WERI-Rb-1 (cell line): ENCODE results near the gene TSPEAR.
"Not testable (repeated sequence)": the region's sequence is repeated elsewhere in the genome, so short reads cannot be mapped to it uniquely, and the experiment has no call there.

Source experiments
- DNase-seq: peaks from one replicate; pipeline ENCODE4 v3.0.0-alpha.2; 2020
- H3K27ac ChIP-seq: fragments of 250-450 bp; sonication (Bioruptor Pico); 2 replicates; pipeline ENCODE4 v1.5.1; 2020; ENCODE audit warnings: mild to moderate bottlenecking, moderate library complexity
- H3K27me3 ChIP-seq: fragments of 250-450 bp; sonication (Bioruptor Pico); 2 replicates; pipeline ENCODE4 v1.5.1; 2021; ENCODE audit warnings: mild to moderate bottlenecking, low read depth, moderate library complexity; ENCODE audit not compliant: insufficient read depth, severe bottlenecking
- H3K36me3 ChIP-seq: fragments of 250-450 bp; sonication (Bioruptor Pico); 2 replicates; pipeline ENCODE4 v1.5.1; 2020; ENCODE audit warnings: mild to moderate bottlenecking, moderate library complexity
- H3K4me3 ChIP-seq: 2 replicates; pipeline ENCODE4 v1.5.1; 2011; ENCODE audit warnings: low read depth, mild to moderate bottlenecking, control low read depth, low read length
- H3K9me3 ChIP-seq: fragments of 250-450 bp; sonication (Bioruptor Pico); 2 replicates; pipeline ENCODE4 v1.5.1; 2021; ENCODE audit warnings: mild to moderate bottlenecking, moderate library complexity; ENCODE audit not compliant: severe bottlenecking
- TF ChIP-seq, protein P1 (sequence below): IDR thresholded peaks from 2 replicates; pipeline ENCODE4 v1.5.1; 2011; ENCODE audit warnings: low read depth, mild to moderate bottlenecking, control low read depth, inconsistent platforms, low read length

The TSPEAR gene

DNA sequence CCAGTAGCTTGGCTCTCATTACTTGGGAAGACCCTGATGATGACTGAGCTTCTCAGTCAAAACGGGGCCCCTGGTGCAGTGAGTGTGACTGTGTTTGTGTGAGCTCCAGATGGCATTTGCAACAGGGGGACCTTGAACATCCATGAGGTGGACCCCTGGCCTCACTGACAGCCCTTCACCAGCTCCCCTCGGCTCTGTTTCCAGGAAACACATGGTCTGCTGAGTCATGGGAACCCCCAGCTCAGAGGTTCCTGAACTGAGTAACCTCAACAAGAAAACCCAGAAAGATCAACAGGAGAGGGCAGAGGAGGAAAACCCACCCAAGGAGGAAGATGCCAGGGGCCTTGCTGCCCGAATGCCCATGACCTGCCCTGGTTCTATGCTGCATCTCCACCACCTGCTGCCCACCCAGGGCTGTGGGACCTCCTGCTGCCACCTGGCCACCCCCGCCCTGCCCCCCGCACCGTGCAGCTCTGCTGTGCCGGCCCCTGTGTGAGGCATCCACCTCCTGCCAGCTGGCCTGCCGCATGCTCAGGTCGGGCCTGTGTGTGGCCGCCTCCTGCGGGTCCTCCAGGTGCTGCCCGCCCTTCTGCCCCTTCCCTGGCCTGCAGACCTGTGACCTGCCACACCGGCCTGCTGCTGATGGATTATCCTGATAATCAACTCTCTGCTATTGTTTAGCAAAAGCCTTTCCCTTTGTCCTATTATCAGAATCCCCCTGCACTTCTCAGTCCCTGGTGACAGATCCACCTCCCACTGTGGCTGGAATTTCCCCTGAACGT is 25.2 kb downstream of the TSPEAR start:
- no peaks in the 10 kb centered on the region for H3K27me3 ChIP-seq
- DNase-seq: peak; percentile 80
- H3K36me3 ChIP-seq: no peaks in the 10 kb centered on the region
- peak overlapping the region; percentile 37 for H3K27ac ChIP-seq
- H3K4me3 ChIP-seq: no peak overlapping the region
- H3K9me3 ChIP-seq: no peaks in the 10 kb centered on the region
- TF ChIP-seq, protein P1, sequence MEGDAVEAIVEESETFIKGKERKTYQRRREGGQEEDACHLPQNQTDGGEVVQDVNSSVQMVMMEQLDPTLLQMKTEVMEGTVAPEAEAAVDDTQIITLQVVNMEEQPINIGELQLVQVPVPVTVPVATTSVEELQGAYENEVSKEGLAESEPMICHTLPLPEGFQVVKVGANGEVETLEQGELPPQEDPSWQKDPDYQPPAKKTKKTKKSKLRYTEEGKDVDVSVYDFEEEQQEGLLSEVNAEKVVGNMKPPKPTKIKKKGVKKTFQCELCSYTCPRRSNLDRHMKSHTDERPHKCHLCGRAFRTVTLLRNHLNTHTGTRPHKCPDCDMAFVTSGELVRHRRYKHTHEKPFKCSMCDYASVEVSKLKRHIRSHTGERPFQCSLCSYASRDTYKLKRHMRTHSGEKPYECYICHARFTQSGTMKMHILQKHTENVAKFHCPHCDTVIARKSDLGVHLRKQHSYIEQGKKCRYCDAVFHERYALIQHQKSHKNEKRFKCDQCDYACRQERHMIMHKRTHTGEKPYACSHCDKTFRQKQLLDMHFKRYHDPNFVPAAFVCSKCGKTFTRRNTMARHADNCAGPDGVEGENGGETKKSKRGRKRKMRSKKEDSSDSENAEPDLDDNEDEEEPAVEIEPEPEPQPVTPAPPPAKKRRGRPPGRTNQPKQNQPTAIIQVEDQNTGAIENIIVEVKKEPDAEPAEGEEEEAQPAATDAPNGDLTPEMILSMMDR: peak; percentile 48

DNA sequence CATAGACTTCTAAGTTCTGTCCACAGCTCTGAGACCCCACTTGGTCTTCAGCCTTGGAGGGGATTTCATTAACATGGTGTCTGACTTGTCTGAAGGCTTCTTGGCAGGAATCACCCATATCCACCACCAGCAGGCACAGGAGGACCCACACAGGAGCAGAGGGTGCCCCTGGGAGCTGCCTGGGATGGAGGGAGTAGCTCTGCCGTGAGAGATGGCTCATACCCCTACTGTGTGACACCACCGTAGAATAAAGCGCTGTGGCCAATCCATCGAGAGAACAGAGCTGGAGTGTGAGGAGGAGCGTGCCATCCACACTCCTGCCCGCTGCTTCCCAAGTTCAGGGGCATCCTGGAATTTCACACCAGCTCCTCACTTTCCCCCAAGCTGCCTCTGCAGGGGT is 26.3 kb downstream of the TSPEAR start:
- not testable (repeated sequence) for H3K36me3 ChIP-seq, H3K27me3 ChIP-seq, DNase-seq, H3K27ac ChIP-seq, H3K4me3 ChIP-seq, H3K9me3 ChIP-seq

DNA sequence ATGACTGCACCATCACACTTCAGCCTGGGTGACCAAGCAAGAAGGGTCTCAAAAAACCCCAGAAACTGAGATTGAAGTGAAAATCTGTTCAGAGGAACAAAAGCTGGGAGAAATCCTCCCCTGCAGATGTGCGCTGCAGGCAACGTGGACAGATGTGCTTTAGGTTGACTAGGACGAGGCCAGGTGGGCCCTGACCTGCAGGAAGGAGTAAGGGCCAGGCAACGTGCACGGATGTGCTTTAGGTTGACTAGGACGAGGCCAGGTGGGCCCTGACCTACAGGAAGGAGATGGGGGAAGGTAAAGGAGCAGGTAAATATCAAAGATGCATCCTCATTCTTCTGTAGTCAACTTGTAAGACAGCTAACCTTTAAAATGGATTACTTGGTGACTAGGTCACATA is 26.9 kb downstream of the TSPEAR start:
- Histone ChIP-seq H3K4me3 (no peak overlapping the region), H3K27me3 (no peaks in the 10 kb centered on the region), H3K36me3 (no peaks in the 10 kb centered on the region), H3K27ac (no peak overlapping the region), H3K9me3 (no peaks in the 10 kb centered on the region)
- DNase-seq: no peak
- TF ChIP-seq, protein P1: no peak

DNA sequence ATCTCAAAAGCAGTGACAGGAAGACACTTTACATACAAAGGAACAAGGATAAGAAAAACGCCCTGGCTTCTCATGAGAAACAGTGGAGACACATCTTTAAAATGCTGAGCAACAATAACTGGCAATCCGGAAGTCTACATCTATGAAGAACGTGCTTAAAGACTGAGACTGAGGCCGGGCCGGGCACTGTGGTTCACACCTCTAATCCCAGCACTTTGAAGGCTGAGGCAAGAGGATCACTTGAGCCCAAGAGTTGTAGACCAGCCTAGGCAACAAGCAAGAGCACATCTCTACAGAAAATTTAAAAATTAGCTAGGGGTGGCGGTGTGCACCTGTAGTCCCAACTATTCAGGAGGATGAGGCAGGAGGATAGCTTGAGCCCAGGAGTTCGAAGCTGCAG is 27.3 kb downstream of the TSPEAR start:
- Histone ChIP-seq H3K9me3 (no peaks in the 10 kb centered on the region), H3K4me3 (no peak overlapping the region), H3K27me3 (no peaks in the 10 kb centered on the region), H3K36me3 (no peaks in the 10 kb centered on the region), H3K27ac (no peak overlapping the region)
- TF ChIP-seq, protein P1: no peak
- DNase-seq: no peak

DNA sequence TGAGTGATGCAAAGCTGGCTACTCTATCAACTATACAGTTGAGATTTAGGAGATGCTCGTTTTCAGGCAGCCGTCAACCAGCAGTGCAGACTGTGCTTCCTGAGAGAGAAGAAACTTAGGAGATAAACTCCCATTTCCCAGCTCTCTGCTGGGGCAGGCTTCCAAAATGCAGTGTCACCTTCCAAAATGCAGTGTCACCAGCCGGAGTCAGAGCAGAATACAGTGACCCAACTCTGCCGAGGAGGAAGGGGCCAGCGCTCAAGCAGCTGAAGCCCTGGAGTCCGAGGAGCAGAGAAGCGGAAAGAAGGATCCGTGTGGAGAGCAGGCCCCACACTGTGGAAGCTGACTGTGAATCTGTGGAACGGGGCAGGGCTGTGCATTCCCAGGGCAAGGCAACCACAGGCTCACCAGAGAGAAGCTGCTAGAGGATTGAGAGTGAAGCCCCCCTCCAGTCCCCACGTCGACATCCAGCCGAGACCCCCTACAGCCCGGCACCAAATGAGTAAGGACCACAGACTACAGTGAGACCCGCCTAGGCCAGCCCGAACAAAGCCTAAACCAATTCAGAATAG is 28.7 kb downstream of the TSPEAR start:
- TF ChIP-seq, protein P1: no peak
- Histone ChIP-seq H3K27me3 (no peaks in the 10 kb centered on the region), H3K27ac (no peak overlapping the region), H3K36me3 (no peaks in the 10 kb centered on the region), H3K4me3 (no peak overlapping the region), H3K9me3 (peaks cover 3% of the 10 kb centered on the region)
- DNase-seq: no peak

DNA sequence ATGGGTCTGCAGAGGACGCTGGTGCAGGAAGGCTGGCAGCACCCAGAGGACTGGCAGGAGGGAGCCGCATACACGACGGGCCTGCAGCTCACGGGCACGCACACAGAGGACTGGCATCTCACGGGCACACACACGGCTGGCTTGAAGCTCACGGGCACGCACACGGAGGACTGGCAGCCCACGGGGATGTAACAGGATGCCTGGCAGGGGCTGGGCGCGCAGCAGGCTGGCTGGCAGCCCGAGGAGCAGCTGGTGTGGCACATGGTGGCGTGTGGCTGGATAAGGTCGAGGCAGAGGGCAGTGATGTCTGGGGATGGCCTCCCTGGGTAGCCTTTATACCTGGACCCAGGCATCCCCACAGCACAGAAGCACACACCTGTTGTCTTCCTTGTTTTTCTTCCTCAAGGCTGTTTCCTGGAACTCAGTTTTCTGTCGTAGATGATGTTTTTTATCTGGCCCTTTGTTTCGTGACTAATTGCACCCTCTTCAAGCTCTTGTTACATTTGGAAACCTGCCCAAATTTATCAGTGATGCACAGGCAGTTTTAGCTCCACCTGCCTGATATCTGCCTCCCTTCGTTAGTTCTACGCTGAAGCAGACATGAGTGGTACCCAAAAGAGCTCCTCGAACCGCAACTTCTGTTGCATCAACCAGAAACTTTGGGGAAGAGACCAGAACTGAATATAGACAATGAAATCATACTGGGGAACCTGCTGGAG is 29.4 kb downstream of the TSPEAR start, which contains the start of gene KRTAP12-1:
TSS of gene KRTAP12-1 (minus strand) at position 303 of the 719 bp plus-strand sequence. CDS start at position 263, 40 bp downstream.
- Histone ChIP-seq H3K27me3 (no peaks in the 10 kb centered on the region), H3K27ac (no peak within 1 kb of the TSS), H3K36me3 (no peaks in the 10 kb centered on the region), H3K9me3 (peaks cover 3% of the 10 kb centered on the region), H3K4me3 (no peak within 1 kb of the TSS)
- TF ChIP-seq, protein P1: no peak
- DNase-seq: no peak
